DMS53 treated with DMSO at 0.1 percent for 48 hours (cell line): ENCODE measurements around the gene STK11.

Experiments
- DNase-seq: peaks from one replicate; lab custom pipeline; 2025; ENCODE audit not compliant: unreplicated experiment; lab: John Stamatoyannopoulos, UW

The STK11 gene

GRCh38 chr19:1259876-1260748 lies 54.5 kb downstream of the STK11 start:
- DNase-seq, result no peak

GRCh38 chr19:1260749-1261537 lies 55.4 kb downstream of the STK11 start:
- peak; percentile 69 for DNase-seq

GRCh38 chr19:1261538-1261797 lies 55.9 kb downstream of the STK11 start:
- DNase-seq, result no peak

- DNase-seq, result peak; percentile 31
Observed at GRCh38 chr19:1261798-1262622, 56.4 kb downstream of the STK11 start.

GRCh38 chr19:1262623-1263123 lies 57.1 kb downstream of the STK11 start:
- DNase-seq, result no peak

- no peak for DNase-seq
Observed at GRCh38 chr19:1263188-1263587, 57.6 kb downstream of the STK11 start.

GRCh38 chr19:1264801-1265614 lies 59.4 kb downstream of the STK11 start:
- no peak for DNase-seq

- DNase-seq, result no peak
Observed at GRCh38 chr19:1265615-1266128, 60.1 kb downstream of the STK11 start.

GRCh38 chr19:1266129-1266915 lies 60.7 kb downstream of the STK11 start:
- peak; percentile 40 for DNase-seq

- DNase-seq, result peak; percentile 28
Observed at GRCh38 chr19:1266916-1267476, 61.4 kb downstream of the STK11 start.

GRCh38 chr19:1267477-1268225 lies 62.1 kb downstream of the STK11 start:
- DNase-seq, result no peak

GRCh38 chr19:1268226-1269064 lies 62.9 kb downstream of the STK11 start:
- no peak for DNase-seq

- DNase-seq, result peak; percentile 87
Observed at GRCh38 chr19:1269065-1269477, 63.5 kb downstream of the STK11 start, which contains the start of gene CIRBP. Gene CIRBP, plus strand, starts transcription at chr19:1269332. Its CDS starts 1,602 bp downstream, at chr19:1270934.

GRCh38 chr19:1269478-1270212 lies 64.1 kb downstream of the STK11 start:
- DNase-seq, result peak; percentile 41

- DNase-seq, result no peak
Observed at GRCh38 chr19:1270213-1270853, 64.8 kb downstream of the STK11 start.

- DNase-seq, result no peak
Observed at GRCh38 chr19:1270854-1271527, 65.4 kb downstream of the STK11 start.
